GM23248 (cell line): ENCODE results near the gene PHOX2B.

Experiments used
- EZH2 ChIP-seq: fragments of 200-600 bp; sonication (generic); IDR thresholded peaks from 2 replicates; pipeline ENCODE4 v1.6.1; 2018; ENCODE audit warnings: antibody characterized with exemption, mild to moderate bottlenecking; ENCODE audit not compliant: insufficient read depth, poor library complexity, severe bottlenecking
- EZH2phosphoT487 ChIP-seq: fragments of 200-600 bp; sonication (generic); IDR thresholded peaks from 2 replicates; pipeline ENCODE4 v1.6.1; 2018; ENCODE audit warnings: antibody characterized with exemption, moderate library complexity, mild to moderate bottlenecking, low read depth; ENCODE audit not compliant: insufficient read depth

DNA sequence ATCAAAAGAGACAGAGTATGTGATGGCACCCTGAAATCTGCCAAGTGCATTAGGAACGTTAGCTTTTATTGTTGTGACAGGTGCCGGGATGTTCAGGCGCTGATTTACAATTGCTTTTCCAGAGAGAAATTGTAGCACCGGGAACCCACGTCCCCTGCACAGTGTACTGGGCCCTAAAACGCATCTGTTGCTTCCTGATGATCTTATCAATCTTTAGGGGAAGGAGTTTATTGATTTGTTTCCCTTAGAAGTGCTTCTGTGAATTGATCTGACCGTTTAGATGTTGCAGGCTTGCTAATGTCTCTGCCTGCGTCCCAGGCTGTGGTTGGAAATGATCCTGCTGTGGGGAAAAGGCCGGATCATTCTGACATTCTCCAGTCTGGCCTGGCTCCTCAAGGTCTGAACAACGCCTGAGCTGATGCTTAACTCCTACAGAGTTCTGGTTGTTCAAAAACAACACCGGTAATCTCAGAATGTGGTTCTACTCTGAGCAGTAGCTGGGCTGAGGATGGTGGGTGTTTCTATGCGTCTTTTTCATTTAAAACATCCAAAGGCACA is 16.9 kb downstream of the PHOX2B start:
- TF ChIP-seq EZH2, result no peak
- TF ChIP-seq EZH2phosphoT487, result no peak
